Activated CD4-positive, alpha-beta memory T cell treated with anti-CD3 and anti-CD28 coated beads, Interleukin-2, amount 10 ng/mL, durations not matched to agents 7 days and 5 days (primary cell): ENCODE data around the gene LMAN2L. TPM values are rescaled to one million over a fixed set of nuclear protein-coding genes. Genes with fewer than 3 reads are reported as not detected.
A peak's percentile ranks its signal among the peaks of the same experiment; 100 is the strongest.

Experiments
- CTCF ChIA-PET: fragments of 350-600 bp; sonication (Branson Sonifier 250); formaldehyde crosslinking; loops from one replicate; lab custom pipeline; 2021; ENCODE audit warnings: antibody characterized with exemption, inconsistent platforms; lab: Charles Lee
- POLR2A ChIA-PET: fragments of 350-600 bp; sonication (Branson Sonifier 250); formaldehyde crosslinking; loops from one replicate; lab custom pipeline; 2021; ENCODE audit warnings: antibody characterized with exemption; lab: Charles Lee
- DNase-seq: peaks from one replicate; pipeline ENCODE4 v3.0.0-alpha.2; 2020
- H3K27ac Mint-ChIP-seq: one replicate; pipeline ENCODE4 v1.8.0; 2021; ENCODE audit warnings: mild to moderate bottlenecking, mixed read lengths
- H3K27me3 Mint-ChIP-seq: one replicate; pipeline ENCODE4 v1.8.0; 2021; ENCODE audit warnings: mixed read lengths
- H3K36me3 Mint-ChIP-seq: one replicate; pipeline ENCODE4 v1.8.0; 2021; ENCODE audit warnings: low read depth, mixed read lengths
- H3K4me1 Mint-ChIP-seq: one replicate; pipeline ENCODE4 v1.8.0; 2021; ENCODE audit warnings: mixed read lengths
- H3K4me3 Mint-ChIP-seq: one replicate; pipeline ENCODE4 v1.8.0; 2021; ENCODE audit warnings: mild to moderate bottlenecking, mixed read lengths
- H3K9me3 Mint-ChIP-seq: one replicate; pipeline ENCODE4 v1.8.0; 2021; ENCODE audit warnings: mixed read lengths
- total RNA-seq, 2 experiments: library from RNA; stranded (reverse); gene quantifications; one replicate each; pipeline ENCODE4 v1.2.3, GENCODE V29; 2021

LMAN2L gene, protein sequence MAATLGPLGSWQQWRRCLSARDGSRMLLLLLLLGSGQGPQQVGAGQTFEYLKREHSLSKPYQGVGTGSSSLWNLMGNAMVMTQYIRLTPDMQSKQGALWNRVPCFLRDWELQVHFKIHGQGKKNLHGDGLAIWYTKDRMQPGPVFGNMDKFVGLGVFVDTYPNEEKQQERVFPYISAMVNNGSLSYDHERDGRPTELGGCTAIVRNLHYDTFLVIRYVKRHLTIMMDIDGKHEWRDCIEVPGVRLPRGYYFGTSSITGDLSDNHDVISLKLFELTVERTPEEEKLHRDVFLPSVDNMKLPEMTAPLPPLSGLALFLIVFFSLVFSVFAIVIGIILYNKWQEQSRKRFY
- 10 to 100 TPM; 10.8 to 12.2 TPM for total RNA-seq

DNA sequence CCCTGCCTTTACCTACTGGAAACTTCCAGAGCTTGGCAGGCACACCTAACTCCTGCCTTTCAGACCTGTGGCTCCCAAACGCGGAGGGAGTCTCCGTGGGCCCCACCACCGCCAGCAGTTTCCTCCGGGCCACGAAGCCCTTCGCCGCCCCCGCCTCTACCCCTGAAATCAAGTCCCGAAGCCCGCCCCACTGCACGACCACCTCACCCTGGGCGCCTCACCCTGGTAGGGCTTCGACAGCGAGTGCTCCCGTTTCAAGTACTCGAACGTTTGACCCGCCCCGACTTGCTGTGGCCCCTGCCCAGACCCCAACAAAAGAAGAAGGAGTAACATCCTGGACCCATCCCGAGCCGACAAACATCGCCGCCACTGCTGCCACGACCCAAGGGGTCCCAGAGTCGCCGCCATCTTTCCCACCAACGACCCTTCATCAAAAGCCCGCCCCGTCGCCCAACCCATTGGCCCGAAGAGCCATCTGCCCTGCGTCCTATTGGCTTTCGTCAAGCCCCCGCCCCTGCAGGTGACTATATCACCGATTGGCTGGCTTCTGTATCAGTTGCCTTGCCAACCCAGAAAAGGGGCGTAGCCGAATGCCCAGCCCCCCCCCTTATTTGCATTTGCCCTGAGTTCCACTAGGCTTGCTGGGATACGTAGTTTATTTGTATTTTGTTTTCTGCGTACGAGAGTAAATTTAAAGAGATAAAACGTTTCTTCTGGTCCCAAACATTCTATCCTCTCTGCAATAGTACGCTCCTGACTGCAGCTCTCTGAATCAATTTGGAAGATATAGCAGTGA, at the start of gene LMAN2L:
TSS of gene LMAN2L (minus strand) at position 432 of the 796 bp plus-strand sequence. CDS start at position 408, 24 bp downstream.
- ChIA-PET CTCF (interaction anchor here (0.6 to 1.0 kb wide), 3 partner anchors 20 to 61 kb away, joined by 3 to 4 read pairs (median 3); no protein-coding TSS in a partner anchor), POLR2A (interaction anchor here (0.9 to 1.6 kb wide), 4 partner anchors 12 to 202 kb away, joined by 3 read pairs; partner anchors contain the start of gene KANSL3)
- peak; percentile 99 for DNase-seq
- Mint-ChIP-seq H3K9me3 (no peaks in the 10 kb centered on the region), H3K4me3 (peak within 1 kb of the TSS; percentile 98), H3K27ac (peak within 1 kb of the TSS; percentile 85), H3K27me3 (peaks cover 2% of the 10 kb centered on the region), H3K36me3 (peaks cover 22% of the 10 kb centered on the region), H3K4me1 (peaks cover 61% of the 10 kb centered on the region)

DNA sequence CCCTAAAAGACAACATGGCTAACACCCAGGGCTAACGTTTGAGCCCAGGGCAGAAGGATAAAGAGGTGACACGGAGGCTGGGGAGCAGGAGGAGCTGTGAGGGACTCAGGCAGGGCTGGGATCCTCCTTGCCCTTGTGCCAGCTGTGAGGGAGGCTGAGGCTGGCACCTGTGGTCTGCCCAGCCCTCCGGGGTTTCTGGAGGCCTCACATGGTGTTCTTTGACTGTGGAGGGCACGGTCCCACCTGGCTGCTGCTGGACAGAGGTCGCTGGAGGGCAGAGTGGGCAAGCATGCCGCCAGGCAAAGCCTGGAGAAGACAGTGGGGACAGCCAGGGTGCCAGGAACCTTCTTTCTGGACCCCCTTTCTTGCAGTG, 49.4 kb upstream of the LMAN2L start:
- Mint-ChIP-seq H3K27ac (no peak overlapping the region), H3K9me3 (no peaks in the 10 kb centered on the region), H3K4me1 (peaks cover 3% of the 10 kb centered on the region), H3K27me3 (no peaks in the 10 kb centered on the region), H3K36me3 (no peaks in the 10 kb centered on the region), H3K4me3 (no peak overlapping the region)
- DNase-seq = no peak
- CTCF ChIA-PET = interaction anchor here (1.1 kb wide), 1 partner anchor 10 kb away, joined by 3 read pairs; no protein-coding TSS in a partner anchor
- POLR2A ChIA-PET = no interaction called here

DNA sequence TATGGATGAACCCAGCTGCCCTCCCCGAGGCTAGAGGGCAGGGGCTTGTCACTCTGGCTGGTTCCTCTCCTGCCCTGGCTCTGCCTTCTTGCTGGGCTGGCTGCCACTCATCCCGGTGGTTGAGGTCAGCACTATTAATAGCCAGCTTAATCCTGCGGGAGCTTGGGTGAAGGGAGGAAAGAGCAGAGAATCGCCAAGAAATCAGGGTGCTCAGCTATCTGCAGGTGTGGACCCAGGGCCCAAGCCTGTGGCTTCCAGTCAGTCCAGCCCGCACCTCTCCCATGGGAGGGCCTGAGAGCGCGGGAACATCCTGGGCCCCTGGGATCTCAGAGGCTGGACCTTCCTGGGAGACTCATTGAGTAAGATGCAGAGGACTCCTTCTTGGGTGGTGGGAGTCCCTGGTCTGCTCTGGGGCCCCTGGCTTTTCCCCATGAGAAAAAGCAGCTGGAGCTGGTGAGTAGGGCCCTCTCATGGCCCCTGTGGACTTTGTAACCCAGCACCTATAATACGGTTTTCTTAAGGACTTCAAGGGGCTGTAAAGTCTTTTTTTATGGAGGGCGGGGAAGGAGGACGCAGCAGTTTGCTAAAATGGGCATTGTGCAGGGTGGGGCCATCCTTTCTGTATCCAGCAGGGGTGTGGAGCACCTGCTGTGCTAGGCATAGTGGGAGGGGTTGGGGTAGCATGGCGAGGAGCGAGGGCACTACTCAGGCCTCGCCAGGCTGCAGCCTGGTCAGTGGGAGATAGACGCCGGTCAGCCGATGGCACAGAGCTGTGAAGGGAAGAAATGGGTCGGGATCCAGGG, 48.8 kb upstream of the LMAN2L start:
- peaks cover 3% of the 10 kb centered on the region for H3K4me1 Mint-ChIP-seq
- no peaks in the 10 kb centered on the region for H3K27me3 Mint-ChIP-seq
- ChIA-PET POLR2A (no interaction called here), CTCF (interaction anchor here (1.1 to 1.3 kb wide), 2 partner anchors 10 to 27 kb away, joined by 3 read pairs; no protein-coding TSS in a partner anchor)
- H3K4me3 Mint-ChIP-seq = no peak overlapping the region
- H3K9me3 Mint-ChIP-seq = no peaks in the 10 kb centered on the region
- H3K36me3 Mint-ChIP-seq = no peaks in the 10 kb centered on the region
- no peak overlapping the region for H3K27ac Mint-ChIP-seq
- no peak for DNase-seq

DNA sequence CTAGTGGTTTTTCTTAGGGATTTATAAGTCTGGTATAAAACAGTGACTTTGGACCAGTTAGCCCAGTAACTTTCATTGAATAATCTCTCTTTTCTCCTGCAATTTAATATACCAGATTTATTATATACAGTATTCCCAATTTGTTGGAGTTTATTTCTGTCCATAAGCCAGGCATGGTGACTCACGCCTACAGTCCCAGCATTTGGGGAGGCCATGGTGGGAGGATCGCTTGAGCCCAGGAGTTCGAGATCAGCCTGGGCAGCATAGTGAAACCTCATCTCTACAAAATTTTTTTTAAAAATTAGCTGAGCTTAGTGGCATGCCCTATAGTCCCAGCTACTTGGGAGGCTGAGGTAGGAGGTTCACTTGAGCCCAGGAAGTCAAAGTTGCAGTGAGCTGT, 47.5 kb upstream of the LMAN2L start:
- no peak overlapping the region for H3K4me3 Mint-ChIP-seq
- DNase-seq = no peak
- no peaks in the 10 kb centered on the region for H3K9me3 Mint-ChIP-seq
- H3K27me3 Mint-ChIP-seq = no peaks in the 10 kb centered on the region
- H3K36me3 Mint-ChIP-seq = no peaks in the 10 kb centered on the region
- CTCF ChIA-PET = no interaction called here
- peaks cover 3% of the 10 kb centered on the region for H3K4me1 Mint-ChIP-seq
- POLR2A ChIA-PET = no interaction called here
- H3K27ac Mint-ChIP-seq = no peak overlapping the region

DNA sequence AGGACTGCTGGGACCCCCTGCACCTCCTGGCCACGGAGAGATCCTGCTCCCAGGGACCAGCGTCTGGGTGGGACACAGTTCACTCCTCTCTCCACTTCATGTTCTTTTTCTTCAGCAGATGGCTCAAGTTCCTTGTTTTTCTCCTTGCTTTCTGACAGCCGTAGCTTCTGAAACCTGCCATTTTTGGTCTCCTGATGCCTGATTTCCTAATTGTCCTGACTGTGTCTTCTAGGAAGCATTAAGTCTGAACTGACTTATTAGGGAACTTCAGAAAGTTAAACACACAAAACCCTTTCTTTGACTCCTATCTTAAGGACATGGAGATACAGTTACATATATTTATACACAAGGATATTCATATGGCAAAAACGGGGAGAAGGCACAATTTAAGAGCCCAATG, 43.5 kb upstream of the LMAN2L start:
- POLR2A ChIA-PET = no interaction called here
- Mint-ChIP-seq H3K27ac (no peak overlapping the region), H3K36me3 (no peaks in the 10 kb centered on the region), H3K4me3 (no peak overlapping the region), H3K9me3 (no peaks in the 10 kb centered on the region), H3K4me1 (peaks cover 3% of the 10 kb centered on the region), H3K27me3 (no peaks in the 10 kb centered on the region)
- CTCF ChIA-PET = no interaction called here
- DNase-seq = no peak

DNA sequence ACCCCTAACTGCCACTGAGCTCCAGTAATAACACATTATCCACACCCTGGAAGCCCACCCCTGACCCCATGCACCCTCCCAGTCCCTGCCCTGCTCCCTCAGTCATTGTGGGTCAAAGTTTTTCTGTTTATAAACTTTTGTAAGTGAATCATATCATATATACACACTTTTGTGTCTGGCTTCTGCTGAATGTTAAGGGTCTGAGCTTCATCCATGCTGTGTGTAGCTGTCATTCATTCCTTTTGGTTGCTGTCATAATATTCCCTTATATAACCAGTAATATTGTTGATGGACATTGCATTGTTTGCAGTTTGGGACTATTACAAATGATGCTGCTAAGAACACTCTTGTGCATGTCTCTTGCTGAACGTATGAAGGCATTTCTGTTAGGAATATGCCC, 35.3 kb upstream of the LMAN2L start:
- Mint-ChIP-seq H3K4me1 (peaks cover 28% of the 10 kb centered on the region), H3K4me3 (no peak overlapping the region), H3K36me3 (peaks cover 3% of the 10 kb centered on the region), H3K27me3 (no peaks in the 10 kb centered on the region), H3K9me3 (no peaks in the 10 kb centered on the region), H3K27ac (no peak overlapping the region)
- ChIA-PET POLR2A (interaction anchor here (1.3 to 2.2 kb wide), 2 partner anchors 25 to 40 kb away, joined by 5 to 8 read pairs; partner anchors contain the start of gene CNNM3), CTCF (interaction anchor here (1.9 to 3.9 kb wide), 3 partner anchors 13 to 31 kb away, joined by 4 to 67 read pairs (median 7); partner anchors contain the start of gene CNNM4)
- DNase-seq = no peak

DNA sequence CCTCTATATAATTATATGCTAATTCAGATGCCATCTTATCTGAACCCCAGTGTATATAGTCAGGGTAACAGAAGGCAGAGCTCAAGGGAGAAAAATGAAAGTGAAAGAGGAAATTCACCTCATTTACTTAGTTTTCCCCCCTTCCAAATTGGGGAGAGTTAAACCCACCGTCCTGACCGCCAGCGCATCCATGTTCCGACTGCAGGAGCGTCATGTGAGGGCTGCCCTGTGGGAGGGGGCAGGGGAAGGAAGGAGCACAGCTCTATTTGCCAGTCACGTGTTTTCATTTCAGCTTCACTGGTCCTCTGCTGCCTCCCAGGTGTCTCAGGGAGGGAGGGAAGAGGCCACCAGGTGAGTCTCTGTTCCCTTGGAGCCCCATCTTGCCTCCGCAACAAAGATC, 34.1 kb upstream of the LMAN2L start:
- Mint-ChIP-seq H3K4me3 (peak overlapping the region; percentile 77), H3K27ac (peak overlapping the region; percentile 65), H3K36me3 (peaks cover 3% of the 10 kb centered on the region), H3K9me3 (no peaks in the 10 kb centered on the region), H3K27me3 (no peaks in the 10 kb centered on the region), H3K4me1 (peaks cover 28% of the 10 kb centered on the region)
- ChIA-PET POLR2A (interaction anchor here (0.5 to 2.2 kb wide), 11 partner anchors 9 to 157 kb away, joined by 3 to 13 read pairs (median 4); partner anchors contain the start of genes ANKRD39, CNNM3 and CNNM4), CTCF (interaction anchor here (0.8 to 3.9 kb wide), 12 partner anchors 11 to 351 kb away, joined by 3 to 67 read pairs (median 4); partner anchors contain the start of genes ANKRD39, CNNM3 and CNNM4)
- peak; percentile 58 for DNase-seq

DNA sequence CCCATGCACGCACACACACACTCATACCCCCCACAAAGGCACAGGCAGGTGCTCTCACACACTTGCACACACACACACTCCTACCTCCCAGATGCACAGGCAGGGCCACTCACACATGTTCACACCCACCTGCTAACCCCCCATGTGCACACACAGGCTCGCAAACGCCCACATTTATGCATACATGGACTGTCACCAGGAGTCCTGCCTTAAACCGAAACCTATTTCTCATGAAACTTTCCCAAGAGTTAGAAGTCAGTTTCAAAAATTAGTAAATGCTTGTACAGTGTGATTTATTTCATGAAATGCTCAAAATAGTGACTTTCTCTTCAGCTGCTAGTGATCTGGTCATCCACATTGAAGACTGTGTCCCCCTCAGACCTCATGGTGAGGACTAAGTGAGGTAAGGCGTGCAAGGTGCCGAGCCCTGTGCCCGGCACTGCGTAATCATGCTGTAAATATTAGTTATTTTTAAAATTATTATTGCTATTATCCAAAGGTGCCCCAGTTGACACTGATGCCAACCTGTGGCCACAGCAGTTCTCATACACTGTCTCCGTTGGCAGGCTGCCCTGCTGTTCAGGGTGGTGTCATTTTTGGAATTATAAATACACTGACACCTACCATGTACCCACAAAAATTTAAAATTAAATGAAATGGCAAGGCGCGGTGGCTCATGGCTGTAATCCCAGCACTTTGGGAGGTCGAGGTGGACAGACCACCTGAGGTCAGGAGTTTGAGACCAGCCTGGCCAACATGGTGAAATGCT, 33.2 kb upstream of the LMAN2L start:
- peaks cover 3% of the 10 kb centered on the region for H3K36me3 Mint-ChIP-seq

DNA sequence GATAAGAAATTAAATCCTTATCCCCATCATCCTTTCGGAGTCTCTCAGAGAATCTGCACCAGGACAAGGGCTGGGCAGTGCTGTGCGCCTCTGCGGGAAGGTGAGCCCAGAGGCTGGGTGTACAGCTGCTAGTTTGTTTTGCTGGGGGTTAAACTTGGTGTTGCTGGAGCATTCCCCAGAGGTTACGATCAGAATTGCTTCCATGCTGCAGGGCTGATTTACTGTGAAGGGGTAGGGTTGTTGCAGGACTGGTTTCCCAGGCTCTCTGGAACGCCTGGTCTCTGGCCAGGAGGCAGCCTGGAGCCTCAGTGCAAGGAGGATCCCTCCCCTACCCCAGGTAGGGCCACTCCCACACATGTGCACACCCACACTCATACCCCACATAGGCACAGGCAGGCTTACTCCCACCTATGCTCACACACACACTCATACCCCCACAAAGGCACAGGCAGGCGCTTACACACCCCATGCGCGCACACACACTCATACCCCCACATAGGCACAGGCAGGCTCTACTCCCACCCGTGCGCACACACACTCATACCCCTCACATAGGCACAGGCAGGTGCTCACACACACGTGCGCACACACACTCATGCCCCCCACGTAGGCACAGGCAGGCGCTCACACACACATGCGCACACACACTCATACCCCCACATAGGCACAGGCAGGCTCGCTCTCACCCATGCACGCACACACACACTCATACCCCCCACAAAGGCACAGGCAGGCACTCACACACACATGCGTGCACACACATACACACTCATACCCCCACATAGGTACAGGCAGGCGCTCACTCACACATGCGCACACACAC, 32.1 kb upstream of the LMAN2L start:
- H3K4me3 Mint-ChIP-seq = no peak overlapping the region
- H3K36me3 Mint-ChIP-seq = peaks cover 3% of the 10 kb centered on the region

More for the DNA sequence above, 33.2 kb upstream of the LMAN2L start:
- CTCF ChIA-PET = interaction anchor here (0.8 to 3.9 kb wide), 8 partner anchors 11 to 178 kb away, joined by 3 to 67 read pairs (median 4); partner anchors contain the start of genes ANKRD39, CNNM3 and CNNM4
- POLR2A ChIA-PET = interaction anchor here (0.5 to 2.2 kb wide), 9 partner anchors 8 to 85 kb away, joined by 3 to 13 read pairs (median 4); partner anchors contain the start of genes ANKRD39 and CNNM4
- Mint-ChIP-seq H3K4me3 (peak overlapping the region; percentile 43), H3K9me3 (no peaks in the 10 kb centered on the region), H3K4me1 (peaks cover 28% of the 10 kb centered on the region), H3K27ac (no peak overlapping the region), H3K27me3 (no peaks in the 10 kb centered on the region)
- no peak for DNase-seq

DNA sequence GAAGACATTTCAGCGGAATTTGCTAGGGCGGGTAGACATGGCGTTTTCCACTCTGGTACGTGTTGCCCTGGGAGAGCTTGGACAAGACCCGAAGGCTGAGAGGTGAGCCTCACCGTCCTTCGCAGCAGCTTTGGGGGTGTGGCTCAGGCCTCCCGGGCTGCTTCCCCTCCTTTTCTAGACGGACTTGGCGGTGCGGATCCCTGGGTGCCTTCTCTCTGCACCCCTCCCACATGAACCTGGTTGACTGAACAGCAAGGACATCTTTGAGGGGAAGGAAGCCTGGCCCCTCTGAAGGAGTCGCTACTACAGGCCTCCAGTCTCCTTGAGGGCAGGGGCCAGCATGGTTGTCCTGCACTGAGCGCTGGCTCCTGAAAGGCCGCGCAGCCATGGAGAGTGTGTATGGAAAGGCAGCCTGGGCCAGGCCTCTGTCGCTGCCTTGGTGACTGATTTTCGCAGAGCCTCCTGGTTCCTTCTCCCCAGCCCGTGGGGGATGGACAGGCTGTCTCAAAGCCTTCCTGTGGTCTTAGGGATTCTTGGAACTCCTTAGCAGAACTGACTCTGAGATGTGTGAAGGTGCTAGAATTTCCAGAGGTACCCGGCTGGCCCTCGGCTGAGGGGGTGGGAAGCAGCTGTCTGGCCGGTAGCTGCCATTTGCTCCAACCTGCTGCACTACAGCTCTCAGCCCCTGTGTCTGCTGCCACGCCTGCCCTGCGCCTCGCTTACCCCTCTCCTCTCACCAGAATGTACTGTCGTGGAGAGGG, 30.8 kb upstream of the LMAN2L start:
- Mint-ChIP-seq H3K9me3 (no peaks in the 10 kb centered on the region), H3K36me3 (peaks cover 3% of the 10 kb centered on the region), H3K4me1 (peaks cover 33% of the 10 kb centered on the region), H3K27ac (no peak overlapping the region), H3K4me3 (no peak overlapping the region), H3K27me3 (no peaks in the 10 kb centered on the region)
- CTCF ChIA-PET = interaction anchor here (1.2 kb wide), 1 partner anchor 9 kb away, joined by 3 read pairs; no protein-coding TSS in a partner anchor
- DNase-seq = no peak
- POLR2A ChIA-PET = no interaction called here

More for the DNA sequence above, 32.1 kb upstream of the LMAN2L start:
- ChIA-PET POLR2A (no interaction called here), CTCF (no interaction called here)
- Mint-ChIP-seq H3K27me3 (no peaks in the 10 kb centered on the region), H3K9me3 (no peaks in the 10 kb centered on the region), H3K27ac (no peak overlapping the region), H3K4me1 (peaks cover 30% of the 10 kb centered on the region)
- no peak for DNase-seq
